Thyroid gland (tissue), 4 donors: ENCODE measurements around the gene SERP1.

Experiments used
- CTCF ChIP-seq, 6 experiments: fragments of 200-600 bp in 3 of 6; fragments of 450-650 bp in 3 of 6; sonication (generic) in 3 of 6; IDR thresholded peaks; one replicate each; pipeline ENCODE4 v1.5.1; 2016 to 2019; ENCODE audit warnings: antibody characterized with exemption in 6 of 6, mild to moderate bottlenecking in 2 of 6, inconsistent platforms in 1 of 6, moderate library complexity in 1 of 6
- POLR2A ChIP-seq, 2 donors: fragments of 450-650 bp; IDR thresholded peaks; one replicate each; pipeline ENCODE4 v1.6.1; 2017; ENCODE audit warnings: antibody characterized with exemption in 2 of 2, mild to moderate bottlenecking in 2 of 2, moderate library complexity in 1 of 2

- TF ChIP-seq CTCF (IDR thresholded peaks at IDR 0.05) (no peak), POLR2A (IDR thresholded peaks at IDR 0.05) (no peak)
Observed at GRCh38 chr3:150494411-150494977, 51.8 kb downstream of the SERP1 start.
